HCT116 (cell line): ENCODE results near the gene NAV3.

Source experiments
- EGR1 ChIP-seq: IDR thresholded peaks from 2 replicates; pipeline ENCODE4 v1.6.1; 2012; ENCODE audit warnings: low read depth
- ELF1 ChIP-seq: IDR thresholded peaks from 2 replicates; pipeline ENCODE4 v1.6.1; 2012; ENCODE audit warnings: low read depth, borderline replicate concordance
- EZH2 ChIP-seq: fragments of 200-600 bp; sonication (generic); IDR thresholded peaks from 2 replicates; pipeline ENCODE4 v1.6.1; 2017; ENCODE audit warnings: antibody characterized with exemption, mixed run types
- EZH2phosphoT487 ChIP-seq: fragments of 200-600 bp; IDR thresholded peaks from 2 replicates; pipeline ENCODE4 v1.6.1; 2018; ENCODE audit warnings: antibody characterized with exemption, borderline replicate concordance
- FOSL1 ChIP-seq: IDR thresholded peaks from 2 replicates; pipeline ENCODE4 v1.6.1; 2012; ENCODE audit warnings: low read depth
- POLR2A ChIP-seq: IDR thresholded peaks from 2 replicates; pipeline ENCODE4 v1.7.0; 2011; ENCODE audit warnings: borderline replicate concordance; ENCODE audit not compliant: insufficient read depth, insufficient read length; ENCODE audit errors: extremely low read depth
- YY1 ChIP-seq: IDR thresholded peaks from 2 replicates; pipeline ENCODE4 v1.6.1; 2011; ENCODE audit warnings: low read length, low read depth, moderate library complexity, mild to moderate bottlenecking; ENCODE audit not compliant: insufficient replicate concordance; ENCODE audit errors: extremely low read depth
- ZFX ChIP-seq: fragments of 450-650 bp; IDR thresholded peaks from 2 replicates; pipeline ENCODE4 v1.6.1; 2017
- TF ChIP-seq, protein P1 (sequence below), 3 experiments: fragments of 200-600 bp in 1 of 3; sonication (generic) in 1 of 3; IDR thresholded peaks in 2 of 3; conservative IDR thresholded peaks in 1 of 3; 2 replicates each; pipeline ENCODE4 v1.5.1; 2012 to 2017; ENCODE audit warnings: low read depth in 2 of 3, low read length in 2 of 3, antibody characterized with exemption in 1 of 3, borderline replicate concordance in 1 of 3, control low read depth in 1 of 3, mild to moderate bottlenecking in 1 of 3, mixed read lengths in 1 of 3, mixed run types in 1 of 3, moderate library complexity in 1 of 3; ENCODE audit not compliant: insufficient read depth in 1 of 3
- TF ChIP-seq, protein P2 (sequence below): IDR thresholded peaks from 2 replicates; pipeline ENCODE4 v1.6.1; 2012; ENCODE audit warnings: low read depth

DNA sequence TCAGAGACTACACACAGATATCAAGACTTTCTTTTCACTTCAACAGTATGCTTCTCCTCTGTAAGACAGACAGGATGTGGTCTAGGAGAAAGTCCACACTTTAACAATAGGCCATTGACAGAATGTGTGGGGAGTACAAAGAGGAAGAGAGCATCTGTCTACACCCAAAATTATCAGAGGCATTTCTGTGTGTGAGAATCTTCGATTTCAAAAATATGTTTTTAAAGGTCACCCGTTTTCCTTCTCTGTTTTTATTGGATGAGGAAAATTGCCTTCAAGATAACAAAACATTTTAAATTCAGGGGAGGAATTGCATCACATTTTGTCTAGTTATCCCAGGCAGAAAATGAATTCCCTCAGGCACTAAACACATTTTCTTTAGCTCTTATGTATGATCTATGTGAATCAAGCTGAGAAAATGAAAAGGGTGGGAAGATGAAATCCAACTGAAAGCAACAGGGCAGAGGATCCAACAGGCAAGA lies 16.4 kb downstream of the NAV3 start:
- TF ChIP-seq, protein P1, sequence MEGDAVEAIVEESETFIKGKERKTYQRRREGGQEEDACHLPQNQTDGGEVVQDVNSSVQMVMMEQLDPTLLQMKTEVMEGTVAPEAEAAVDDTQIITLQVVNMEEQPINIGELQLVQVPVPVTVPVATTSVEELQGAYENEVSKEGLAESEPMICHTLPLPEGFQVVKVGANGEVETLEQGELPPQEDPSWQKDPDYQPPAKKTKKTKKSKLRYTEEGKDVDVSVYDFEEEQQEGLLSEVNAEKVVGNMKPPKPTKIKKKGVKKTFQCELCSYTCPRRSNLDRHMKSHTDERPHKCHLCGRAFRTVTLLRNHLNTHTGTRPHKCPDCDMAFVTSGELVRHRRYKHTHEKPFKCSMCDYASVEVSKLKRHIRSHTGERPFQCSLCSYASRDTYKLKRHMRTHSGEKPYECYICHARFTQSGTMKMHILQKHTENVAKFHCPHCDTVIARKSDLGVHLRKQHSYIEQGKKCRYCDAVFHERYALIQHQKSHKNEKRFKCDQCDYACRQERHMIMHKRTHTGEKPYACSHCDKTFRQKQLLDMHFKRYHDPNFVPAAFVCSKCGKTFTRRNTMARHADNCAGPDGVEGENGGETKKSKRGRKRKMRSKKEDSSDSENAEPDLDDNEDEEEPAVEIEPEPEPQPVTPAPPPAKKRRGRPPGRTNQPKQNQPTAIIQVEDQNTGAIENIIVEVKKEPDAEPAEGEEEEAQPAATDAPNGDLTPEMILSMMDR (IDR thresholded peaks at IDR 0.05 in 2 of 3, conservative IDR thresholded peaks at IDR 0.05 in 1 of 3; ENCODE audit: borderline replicate concordance in 1 of 3, insufficient read depth in 1 of 3, low read depth in 2 of 3, low read length in 2 of 3), result no peak
- no peak for TF ChIP-seq POLR2A
- no peak for TF ChIP-seq YY1
- no peak for TF ChIP-seq EZH2phosphoT487
- TF ChIP-seq, protein P2, sequence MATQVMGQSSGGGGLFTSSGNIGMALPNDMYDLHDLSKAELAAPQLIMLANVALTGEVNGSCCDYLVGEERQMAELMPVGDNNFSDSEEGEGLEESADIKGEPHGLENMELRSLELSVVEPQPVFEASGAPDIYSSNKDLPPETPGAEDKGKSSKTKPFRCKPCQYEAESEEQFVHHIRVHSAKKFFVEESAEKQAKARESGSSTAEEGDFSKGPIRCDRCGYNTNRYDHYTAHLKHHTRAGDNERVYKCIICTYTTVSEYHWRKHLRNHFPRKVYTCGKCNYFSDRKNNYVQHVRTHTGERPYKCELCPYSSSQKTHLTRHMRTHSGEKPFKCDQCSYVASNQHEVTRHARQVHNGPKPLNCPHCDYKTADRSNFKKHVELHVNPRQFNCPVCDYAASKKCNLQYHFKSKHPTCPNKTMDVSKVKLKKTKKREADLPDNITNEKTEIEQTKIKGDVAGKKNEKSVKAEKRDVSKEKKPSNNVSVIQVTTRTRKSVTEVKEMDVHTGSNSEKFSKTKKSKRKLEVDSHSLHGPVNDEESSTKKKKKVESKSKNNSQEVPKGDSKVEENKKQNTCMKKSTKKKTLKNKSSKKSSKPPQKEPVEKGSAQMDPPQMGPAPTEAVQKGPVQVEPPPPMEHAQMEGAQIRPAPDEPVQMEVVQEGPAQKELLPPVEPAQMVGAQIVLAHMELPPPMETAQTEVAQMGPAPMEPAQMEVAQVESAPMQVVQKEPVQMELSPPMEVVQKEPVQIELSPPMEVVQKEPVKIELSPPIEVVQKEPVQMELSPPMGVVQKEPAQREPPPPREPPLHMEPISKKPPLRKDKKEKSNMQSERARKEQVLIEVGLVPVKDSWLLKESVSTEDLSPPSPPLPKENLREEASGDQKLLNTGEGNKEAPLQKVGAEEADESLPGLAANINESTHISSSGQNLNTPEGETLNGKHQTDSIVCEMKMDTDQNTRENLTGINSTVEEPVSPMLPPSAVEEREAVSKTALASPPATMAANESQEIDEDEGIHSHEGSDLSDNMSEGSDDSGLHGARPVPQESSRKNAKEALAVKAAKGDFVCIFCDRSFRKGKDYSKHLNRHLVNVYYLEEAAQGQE, result no peak
- no peak for TF ChIP-seq EZH2
- TF ChIP-seq EGR1, result no peak
- TF ChIP-seq ELF1, result no peak
- TF ChIP-seq FOSL1, result no peak
- TF ChIP-seq ZFX, result no peak
